ENCODE data around the gene HAUS3.

HAUS3 gene

GRCh38 chr4:2269618-2270163 is 27.8 kb upstream of the HAUS3 start:
- Histone ChIP-seq H3K9me3 (ENCODE audit: control insufficient read depth, insufficient read depth, low read depth, low read length) (no peaks in the 10 kb centered on the region), H3K4me3 (ENCODE audit: low read depth, low read length) (no peak overlapping the region), H3K4me1 (ENCODE audit: control insufficient read depth, insufficient read depth, low read length) (no peaks in the 10 kb centered on the region), H3K27ac (ENCODE audit: extremely low read depth, low read depth, low read length) (no peak overlapping the region), H3K36me3 (ENCODE audit: control insufficient read depth in 2 of 2, insufficient read depth in 1 of 2, low read length in 2 of 2) (no peaks in the 10 kb centered on the region)
- TF ChIP-seq ZNF830 (tag by site-specific recombination; IDR thresholded peaks at IDR 0.05; ENCODE audit: low read depth), result no peak
- TF ChIP-seq ZNF639 (tag by site-specific recombination; IDR thresholded peaks at IDR 0.05), result no peak
- TF ChIP-seq PRDM1 (tag by site-specific recombination; IDR thresholded peaks at IDR 0.05), result no peak
- TF ChIP-seq ZNF571 (tag by site-specific recombination; IDR thresholded peaks at IDR 0.05), result no peak
- TF ChIP-seq ZNF664 (tag by site-specific recombination; IDR thresholded peaks at IDR 0.05), result no peak
- TF ChIP-seq PRDM10 (tag by site-specific recombination; IDR thresholded peaks at IDR 0.05), result no peak
- TF ChIP-seq ZNF521 (tag by site-specific recombination; IDR thresholded peaks at IDR 0.05), result no peak
- no peak for TF ChIP-seq TCF7L2 (IDR thresholded peaks at IDR 0.05; ENCODE audit: borderline replicate concordance, low read depth, low read length)
- TF ChIP-seq INSM2 (tag by site-specific recombination; IDR thresholded peaks at IDR 0.05), result no peak
- TF ChIP-seq PRDM2 (tag by site-specific recombination; IDR thresholded peaks at IDR 0.05; ENCODE audit: borderline replicate concordance), result no peak
- POLR2A ChIA-PET, result no interaction called here
- CTCF ChIA-PET, result no interaction called here

- ChIA-PET CTCF (no interaction called here), POLR2A (no interaction called here)
These were observed 27.2 kb upstream of the HAUS3 start for GRCh38 chr4:2269206-2269531.

More at GRCh38 chr4:2269206-2269531, 27.2 kb upstream of the HAUS3 start:
- no peaks in the 10 kb centered on the region for H3K36me3 ChIP-seq (ENCODE audit: control insufficient read depth in 2 of 2, insufficient read depth in 1 of 2, low read length in 2 of 2)
- H3K9me3 ChIP-seq (ENCODE audit: control insufficient read depth, insufficient read depth, low read depth, low read length), result no peaks in the 10 kb centered on the region
- no peak overlapping the region for H3K27ac ChIP-seq (ENCODE audit: extremely low read depth, low read depth, low read length)
- no peak for TF ChIP-seq ZNF169 (tag by site-specific recombination; IDR thresholded peaks at IDR 0.05)
- no peak for TF ChIP-seq TCF7L2 (IDR thresholded peaks at IDR 0.05; ENCODE audit: borderline replicate concordance, low read depth, low read length)
- no peak for TF ChIP-seq ZNF571 (tag by site-specific recombination; IDR thresholded peaks at IDR 0.05)
- no peaks in the 10 kb centered on the region for H3K4me1 ChIP-seq (ENCODE audit: control insufficient read depth, insufficient read depth, low read length)
- H3K4me3 ChIP-seq (ENCODE audit: low read depth, low read length), result no peak overlapping the region

All from HEK293 (cell line).